ENCODE results near the gene ACTL6A.

- TF ChIP-seq CTCF (IDR thresholded peaks at IDR 0.05 in 8 of 11, conservative IDR thresholded peaks at IDR 0.05 in 3 of 11) (no peak), POLR2A (IDR thresholded peaks at IDR 0.05) (no peak), POLR2AphosphoS5 (IDR thresholded peaks at IDR 0.05) (no peak)
These were observed 20.4 kb upstream of the ACTL6A start for GRCh38 chr3:179542375-179542774.
